Neural cell (in vitro differentiated cells): ENCODE results near the gene VPS13D. TPM values are rescaled to one million over a fixed set of nuclear protein-coding genes. Genes with fewer than 3 reads are reported as not detected.

Source experiments
- H2AFZ ChIP-seq: fragments of 200-600, 300-800 bp; sonication (generic), shearing (Covaris generic); 2 replicates; pipeline ENCODE4 v1.6.0; 2014; ENCODE audit warnings: low read depth, mild to moderate bottlenecking, antibody characterized with exemption, low read length, moderate library complexity
- H3F3A ChIP-seq: fragments of 200-600 bp; shearing (Covaris generic); 2 replicates; pipeline ENCODE4 v1.6.1; 2016; ENCODE audit warnings: mild to moderate bottlenecking, moderate library complexity, mixed read lengths, antibody characterized with exemption, low read length; ENCODE audit not compliant: insufficient read depth, poor library complexity, severe bottlenecking
- H3K27ac ChIP-seq: fragments of 200-600, 300-800 bp; sonication (generic), shearing (Covaris generic); 2 replicates; pipeline ENCODE4 v1.5.1; 2014; ENCODE audit warnings: mild to moderate bottlenecking, low read length, moderate library complexity
- H3K27me3 ChIP-seq: fragments of 300-800, 200-600 bp; sonication (generic), shearing (Covaris generic); 2 replicates; pipeline ENCODE4 v1.6.0; 2014; ENCODE audit warnings: mild to moderate bottlenecking, low read depth, low read length, moderate library complexity; ENCODE audit not compliant: insufficient read depth
- H3K36me3 ChIP-seq: fragments of 300-800, 200-600 bp; sonication (generic), shearing (Covaris generic); 2 replicates; pipeline ENCODE4 v1.5.1; 2014; ENCODE audit warnings: mild to moderate bottlenecking, antibody characterized with exemption, low read length, moderate library complexity; ENCODE audit not compliant: insufficient read depth
- H3K4me2 ChIP-seq: fragments of 300-800, 200-600 bp; sonication (generic), shearing (Covaris generic); 2 replicates; pipeline ENCODE4 v1.6.0; 2014; ENCODE audit warnings: mild to moderate bottlenecking, low read length
- H3K4me3 ChIP-seq: fragments of 300-800, 200-600 bp; sonication (generic), shearing (Covaris generic); 2 replicates; pipeline ENCODE4 v1.5.1; 2014; ENCODE audit warnings: mild to moderate bottlenecking, low read length, moderate library complexity
- H3K79me2 ChIP-seq: fragments of 200-600 bp; shearing (Covaris generic); replicated peaks from 2 replicates; pipeline ENCODE4 v1.6.0; 2014; ENCODE audit warnings: mild to moderate bottlenecking, low read length, moderate library complexity; ENCODE audit not compliant: insufficient read depth
- H3K9ac ChIP-seq: fragments of 300-800, 200-600 bp; sonication (generic), shearing (Covaris generic); 2 replicates; pipeline ENCODE4 v1.6.1; 2016; ENCODE audit warnings: mild to moderate bottlenecking, low read length, mixed read lengths
- H3K9me2 ChIP-seq: fragments of 200-600 bp; shearing (Covaris generic); 2 replicates; pipeline ENCODE4 v1.6.1; 2016; ENCODE audit warnings: mild to moderate bottlenecking, low read length, mixed read lengths; ENCODE audit not compliant: insufficient read depth
- H3K9me3 ChIP-seq: fragments of 200-600, 300-800 bp; sonication (generic), shearing (Covaris generic); 2 replicates; pipeline ENCODE4 v1.6.1; 2016; ENCODE audit warnings: mild to moderate bottlenecking, mixed run types, low read length, moderate library complexity, mixed read lengths
- H4K20me1 ChIP-seq: fragments of 200-600 bp; shearing (Covaris generic); 2 replicates; pipeline ENCODE4 v1.6.1; 2016; ENCODE audit warnings: mild to moderate bottlenecking, mixed run types; ENCODE audit not compliant: insufficient read depth
- EP300 ChIP-seq: fragments of 450-650 bp; conservative IDR thresholded peaks from 2 replicates; pipeline ENCODE4 v1.6.1; 2014; ENCODE audit warnings: antibody characterized with exemption, mild to moderate bottlenecking, moderate library complexity; ENCODE audit not compliant: poor library complexity, severe bottlenecking
- EZH2 ChIP-seq: fragments of 200-600, 300-800 bp; shearing (Covaris generic), sonication (generic); IDR thresholded peaks from 2 replicates; pipeline ENCODE4 v1.6.1; 2014; ENCODE audit warnings: antibody characterized with exemption, low read length, borderline replicate concordance, mild to moderate bottlenecking; ENCODE audit not compliant: insufficient read depth, poor library complexity, severe bottlenecking
- MXI1 ChIP-seq: fragments of 450-650 bp; conservative IDR thresholded peaks from 2 replicates; pipeline ENCODE4 v1.6.1; 2014; ENCODE audit warnings: antibody characterized with exemption, mild to moderate bottlenecking; ENCODE audit not compliant: poor library complexity, severe bottlenecking
- POLR2AphosphoS5 ChIP-seq: IDR thresholded peaks from 2 replicates; pipeline ENCODE4 v1.6.1; 2012
- RAD21 ChIP-seq: fragments of 450-650 bp; conservative IDR thresholded peaks from 2 replicates; pipeline ENCODE4 v1.6.1; 2014; ENCODE audit warnings: antibody characterized with exemption, mild to moderate bottlenecking, moderate library complexity
- SMC3 ChIP-seq: fragments of 450-650 bp; conservative IDR thresholded peaks from 2 replicates; pipeline ENCODE4 v1.6.1; 2014; ENCODE audit warnings: antibody characterized with exemption, mild to moderate bottlenecking, moderate library complexity; ENCODE audit not compliant: poor library complexity
- TAF1 ChIP-seq: IDR thresholded peaks from 2 replicates; pipeline ENCODE4 v1.6.1; 2012; ENCODE audit warnings: low read depth
- polyA plus RNA-seq: library from polyadenylated mRNA; depleted of rRNA; stranded (reverse); fragments of >200 nt; gene quantifications from 2 replicates; pipeline ENCODE4 v1.2.3, GENCODE V29; 2014
- TF ChIP-seq, protein P1 (sequence below): fragments of 450-650 bp; IDR thresholded peaks from 2 replicates; pipeline ENCODE4 v1.5.1; 2014; ENCODE audit warnings: antibody characterized with exemption, mild to moderate bottlenecking, moderate library complexity; ENCODE audit not compliant: poor library complexity, severe bottlenecking
- TF ChIP-seq, protein P2 (sequence below): IDR thresholded peaks from 2 replicates; pipeline ENCODE4 v1.6.1; 2012; ENCODE audit warnings: borderline replicate concordance

VPS13D gene
- polyA plus RNA-seq, 1 donor from 2014 or later, result 24.5 TPM

DNA sequence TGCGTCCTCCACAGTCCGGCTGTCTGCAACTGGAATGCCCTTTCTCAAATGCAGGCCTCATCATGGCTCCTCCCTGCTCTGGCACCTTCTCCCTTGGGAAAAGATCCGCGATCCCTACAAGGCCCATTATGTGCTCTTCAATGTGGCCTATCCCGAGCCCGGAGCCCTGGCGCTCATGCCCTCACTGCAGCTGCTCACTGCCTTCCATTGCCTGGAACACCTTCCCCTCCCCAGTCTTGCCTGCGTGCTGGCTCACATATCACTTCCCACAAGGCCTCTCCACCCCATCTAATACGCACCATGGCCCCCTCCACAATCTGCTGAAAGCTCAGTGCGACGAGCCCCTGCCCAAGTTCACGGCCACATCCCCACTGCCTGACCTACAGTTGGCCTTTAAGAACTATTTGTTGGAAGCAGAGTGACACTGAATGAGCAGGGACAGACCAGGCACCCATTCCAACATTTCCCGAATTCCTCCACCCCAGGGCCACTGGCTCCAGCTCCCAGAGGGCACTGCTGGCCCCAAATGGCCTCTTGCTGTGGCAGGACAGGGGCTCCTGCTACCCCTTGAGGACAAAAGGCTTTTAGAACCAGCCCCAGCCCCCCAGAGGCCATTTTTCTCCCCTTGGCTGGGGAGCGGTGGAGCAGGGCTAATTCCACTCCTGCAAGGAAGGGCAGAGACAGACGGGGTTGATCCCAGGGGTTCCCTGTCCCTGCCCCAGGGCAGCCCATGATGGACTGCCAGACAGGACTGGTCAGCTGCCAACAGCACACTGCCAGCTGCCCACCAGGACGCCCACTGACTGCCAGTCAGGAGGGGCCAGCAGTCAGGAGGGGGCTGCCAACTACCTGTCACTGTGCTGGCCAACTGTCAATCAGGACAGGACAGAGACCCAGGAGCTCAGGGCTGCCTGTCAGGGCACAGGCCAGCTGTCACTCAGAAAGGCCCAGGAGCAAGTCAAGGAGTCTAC, 323.4 kb downstream of the VPS13D start:
- Histone ChIP-seq H3K4me3 (no peak overlapping the region), H4K20me1 (no peaks in the 10 kb centered on the region), H3K27me3 (no peaks in the 10 kb centered on the region), H3F3A (no peaks in the 10 kb centered on the region), H3K4me2 (no peak overlapping the region), H3K9me3 (no peaks in the 10 kb centered on the region), H3K9ac (no peak overlapping the region), H3K36me3 (no peaks in the 10 kb centered on the region), H3K79me2 (no peaks in the 10 kb centered on the region), H3K27ac (no peak overlapping the region), H3K9me2 (no peaks in the 10 kb centered on the region), H2AFZ (no peak overlapping the region)
- TF ChIP-seq EZH2 (no peak), MXI1 (no peak), SMC3 (no peak), POLR2AphosphoS5 (no peak), TAF1 (no peak), EP300 (no peak), RAD21 (no peak)
- TF ChIP-seq, protein P1, sequence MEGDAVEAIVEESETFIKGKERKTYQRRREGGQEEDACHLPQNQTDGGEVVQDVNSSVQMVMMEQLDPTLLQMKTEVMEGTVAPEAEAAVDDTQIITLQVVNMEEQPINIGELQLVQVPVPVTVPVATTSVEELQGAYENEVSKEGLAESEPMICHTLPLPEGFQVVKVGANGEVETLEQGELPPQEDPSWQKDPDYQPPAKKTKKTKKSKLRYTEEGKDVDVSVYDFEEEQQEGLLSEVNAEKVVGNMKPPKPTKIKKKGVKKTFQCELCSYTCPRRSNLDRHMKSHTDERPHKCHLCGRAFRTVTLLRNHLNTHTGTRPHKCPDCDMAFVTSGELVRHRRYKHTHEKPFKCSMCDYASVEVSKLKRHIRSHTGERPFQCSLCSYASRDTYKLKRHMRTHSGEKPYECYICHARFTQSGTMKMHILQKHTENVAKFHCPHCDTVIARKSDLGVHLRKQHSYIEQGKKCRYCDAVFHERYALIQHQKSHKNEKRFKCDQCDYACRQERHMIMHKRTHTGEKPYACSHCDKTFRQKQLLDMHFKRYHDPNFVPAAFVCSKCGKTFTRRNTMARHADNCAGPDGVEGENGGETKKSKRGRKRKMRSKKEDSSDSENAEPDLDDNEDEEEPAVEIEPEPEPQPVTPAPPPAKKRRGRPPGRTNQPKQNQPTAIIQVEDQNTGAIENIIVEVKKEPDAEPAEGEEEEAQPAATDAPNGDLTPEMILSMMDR, result no peak
- TF ChIP-seq, protein P2, sequence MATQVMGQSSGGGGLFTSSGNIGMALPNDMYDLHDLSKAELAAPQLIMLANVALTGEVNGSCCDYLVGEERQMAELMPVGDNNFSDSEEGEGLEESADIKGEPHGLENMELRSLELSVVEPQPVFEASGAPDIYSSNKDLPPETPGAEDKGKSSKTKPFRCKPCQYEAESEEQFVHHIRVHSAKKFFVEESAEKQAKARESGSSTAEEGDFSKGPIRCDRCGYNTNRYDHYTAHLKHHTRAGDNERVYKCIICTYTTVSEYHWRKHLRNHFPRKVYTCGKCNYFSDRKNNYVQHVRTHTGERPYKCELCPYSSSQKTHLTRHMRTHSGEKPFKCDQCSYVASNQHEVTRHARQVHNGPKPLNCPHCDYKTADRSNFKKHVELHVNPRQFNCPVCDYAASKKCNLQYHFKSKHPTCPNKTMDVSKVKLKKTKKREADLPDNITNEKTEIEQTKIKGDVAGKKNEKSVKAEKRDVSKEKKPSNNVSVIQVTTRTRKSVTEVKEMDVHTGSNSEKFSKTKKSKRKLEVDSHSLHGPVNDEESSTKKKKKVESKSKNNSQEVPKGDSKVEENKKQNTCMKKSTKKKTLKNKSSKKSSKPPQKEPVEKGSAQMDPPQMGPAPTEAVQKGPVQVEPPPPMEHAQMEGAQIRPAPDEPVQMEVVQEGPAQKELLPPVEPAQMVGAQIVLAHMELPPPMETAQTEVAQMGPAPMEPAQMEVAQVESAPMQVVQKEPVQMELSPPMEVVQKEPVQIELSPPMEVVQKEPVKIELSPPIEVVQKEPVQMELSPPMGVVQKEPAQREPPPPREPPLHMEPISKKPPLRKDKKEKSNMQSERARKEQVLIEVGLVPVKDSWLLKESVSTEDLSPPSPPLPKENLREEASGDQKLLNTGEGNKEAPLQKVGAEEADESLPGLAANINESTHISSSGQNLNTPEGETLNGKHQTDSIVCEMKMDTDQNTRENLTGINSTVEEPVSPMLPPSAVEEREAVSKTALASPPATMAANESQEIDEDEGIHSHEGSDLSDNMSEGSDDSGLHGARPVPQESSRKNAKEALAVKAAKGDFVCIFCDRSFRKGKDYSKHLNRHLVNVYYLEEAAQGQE, result no peak

DNA sequence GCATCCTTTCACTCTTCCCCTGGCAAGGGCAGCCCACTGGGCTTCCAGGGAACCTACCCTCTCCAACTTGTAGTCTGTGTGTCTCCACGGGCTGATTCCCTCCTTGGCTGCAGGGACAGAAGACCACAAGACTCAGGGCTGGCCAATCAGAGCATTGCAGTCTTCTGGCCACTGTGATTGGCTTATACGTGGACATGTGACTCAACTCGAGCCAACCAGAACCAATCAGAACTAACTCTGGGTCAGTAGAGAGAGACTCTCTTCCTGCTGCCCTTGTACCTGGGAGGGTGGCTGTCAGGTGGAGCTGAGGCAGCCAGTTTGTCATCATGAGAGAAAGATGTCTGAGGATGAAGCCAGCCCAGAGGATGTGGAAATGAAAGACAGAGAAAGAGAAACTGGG, 324.1 kb downstream of the VPS13D start:
- TF ChIP-seq EP300 (no peak), EZH2 (no peak), MXI1 (no peak), RAD21 (no peak)
- TF ChIP-seq, protein P2, result no peak
- H3K9me3 ChIP-seq, result no peaks in the 10 kb centered on the region
- no peaks in the 10 kb centered on the region for H3K9me2 ChIP-seq
- no peaks in the 10 kb centered on the region for H3F3A ChIP-seq
- no peak overlapping the region for H3K4me3 ChIP-seq
- H3K27ac ChIP-seq, result no peak overlapping the region
- H3K27me3 ChIP-seq, result no peaks in the 10 kb centered on the region
- no peak overlapping the region for H3K4me2 ChIP-seq
- H3K9ac ChIP-seq, result no peak overlapping the region
- no peak overlapping the region for H2AFZ ChIP-seq
- no peaks in the 10 kb centered on the region for H4K20me1 ChIP-seq
- no peaks in the 10 kb centered on the region for H3K79me2 ChIP-seq
- H3K36me3 ChIP-seq, result no peaks in the 10 kb centered on the region
